Amniotic stem cell (primary cell): ENCODE measurements around the gene OR10P1.

ENCODE experiments used
- DNase-seq: peaks from one replicate; lab custom pipeline; 2025; lab: John Stamatoyannopoulos, UW

OR10P1 gene

DNA sequence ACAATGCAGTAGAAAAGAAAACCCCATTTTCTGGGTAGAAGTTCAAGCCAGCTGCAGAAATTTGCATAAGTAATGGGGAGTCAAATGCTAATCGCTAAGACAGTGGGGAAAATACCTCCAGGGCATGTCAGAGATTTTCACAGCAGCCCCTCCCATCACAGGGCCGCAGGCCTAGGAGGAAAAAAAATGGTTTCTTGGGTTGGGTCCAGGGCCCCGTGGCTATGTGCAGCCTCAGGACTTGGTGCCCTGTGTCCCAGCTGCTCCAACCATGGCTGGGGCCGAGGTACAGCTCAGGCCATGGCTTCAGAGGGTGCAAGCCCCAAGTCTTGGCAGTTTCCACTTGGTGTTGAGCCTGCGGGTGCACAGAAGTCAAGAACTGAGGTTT is 14.6 kb downstream of the OR10P1 start:
- DNase-seq: no peak

DNA sequence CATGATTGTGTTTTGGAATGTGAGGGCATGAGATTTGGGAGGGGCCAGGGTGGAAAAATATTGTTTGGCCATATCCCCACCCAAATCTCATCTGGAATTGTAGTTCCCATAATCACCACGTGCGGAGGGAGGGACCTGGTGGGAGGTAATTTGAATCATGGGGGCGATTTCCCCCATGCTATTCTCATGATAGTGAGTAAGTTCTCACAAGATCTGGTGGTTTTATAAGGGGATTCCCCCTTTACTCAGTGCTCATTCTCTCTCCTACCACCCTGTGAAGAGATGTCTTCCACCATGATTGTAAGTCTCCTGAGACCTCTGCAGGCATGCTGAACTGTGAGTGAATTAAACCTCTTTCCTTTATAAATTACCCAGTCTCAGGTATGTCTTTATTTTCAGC is 15.7 kb downstream of the OR10P1 start:
- DNase-seq: no peak

GRCh38 chr12:55653031-55653430 is 16.3 kb downstream of the OR10P1 start:
- no peak for DNase-seq

GRCh38 chr12:55654511-55655214 is 18.0 kb downstream of the OR10P1 start:
- DNase-seq: no peak

GRCh38 chr12:55657212-55657611 is 20.5 kb downstream of the OR10P1 start:
- no peak for DNase-seq

DNA sequence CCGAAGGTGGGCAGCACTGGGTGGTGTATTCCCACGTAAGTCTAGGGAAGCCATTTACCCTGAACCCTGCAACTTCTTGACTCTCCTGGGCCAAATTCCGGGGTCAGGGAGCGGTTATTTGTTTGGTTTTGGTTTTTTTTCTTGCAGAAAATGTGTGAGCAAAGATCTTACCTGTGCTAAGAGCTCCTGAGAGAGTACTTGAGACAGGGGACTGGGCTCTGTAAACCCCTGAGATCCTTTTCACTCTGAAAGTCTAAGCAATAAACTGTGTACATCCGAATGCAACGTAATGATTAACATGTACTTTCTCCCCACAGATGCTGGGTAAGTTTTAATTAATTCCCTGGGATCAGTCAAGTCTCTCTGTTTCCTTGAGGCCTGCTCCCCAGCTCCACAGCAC is 21.5 kb downstream of the OR10P1 start:
- DNase-seq: no peak

GRCh38 chr12:55658635-55659391 is 22.1 kb downstream of the OR10P1 start:
- DNase-seq: no peak

GRCh38 chr12:55659486-55660385 is 23.0 kb downstream of the OR10P1 start:
- no peak for DNase-seq

DNA sequence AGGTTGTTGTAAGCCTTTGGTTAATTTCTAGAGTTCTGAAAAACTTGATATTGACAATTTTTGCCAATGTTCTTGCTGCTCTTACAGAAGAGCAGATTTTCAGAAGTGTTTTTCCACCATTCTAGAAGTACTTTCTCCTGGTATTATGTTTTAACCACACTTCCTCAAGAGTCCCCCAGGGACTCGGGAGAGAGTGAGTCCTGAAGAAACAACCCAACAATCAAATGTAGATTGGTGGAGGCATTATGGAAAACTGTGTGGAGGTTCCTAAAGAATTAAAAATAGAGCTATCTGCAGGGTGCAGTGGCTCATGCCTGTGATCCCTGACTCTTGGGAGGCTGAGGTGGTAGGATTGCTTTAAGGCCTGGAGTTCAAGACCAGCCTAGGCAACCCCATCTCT is 26.7 kb downstream of the OR10P1 start:
- DNase-seq: no peak

DNA sequence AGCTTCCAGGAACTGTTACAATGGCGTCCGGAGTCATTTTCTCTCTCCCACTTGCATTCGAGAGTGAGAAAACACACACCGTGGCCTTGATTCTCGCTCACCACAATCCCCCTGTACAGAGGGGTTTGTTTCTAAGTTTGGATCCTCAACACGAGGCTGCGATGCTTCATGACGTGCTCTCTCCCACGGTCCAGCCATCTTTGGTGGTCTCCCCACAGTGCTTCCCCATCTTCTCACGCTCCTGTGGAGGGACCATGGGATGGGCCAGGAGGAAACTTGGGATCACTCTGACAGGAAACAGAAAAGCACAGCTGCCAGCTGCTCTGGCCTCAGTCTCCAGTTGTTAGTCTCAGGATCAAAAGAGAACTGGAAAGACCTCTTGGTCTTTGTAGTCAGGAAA is 28.1 kb downstream of the OR10P1 start:
- DNase-seq: no peak

DNA sequence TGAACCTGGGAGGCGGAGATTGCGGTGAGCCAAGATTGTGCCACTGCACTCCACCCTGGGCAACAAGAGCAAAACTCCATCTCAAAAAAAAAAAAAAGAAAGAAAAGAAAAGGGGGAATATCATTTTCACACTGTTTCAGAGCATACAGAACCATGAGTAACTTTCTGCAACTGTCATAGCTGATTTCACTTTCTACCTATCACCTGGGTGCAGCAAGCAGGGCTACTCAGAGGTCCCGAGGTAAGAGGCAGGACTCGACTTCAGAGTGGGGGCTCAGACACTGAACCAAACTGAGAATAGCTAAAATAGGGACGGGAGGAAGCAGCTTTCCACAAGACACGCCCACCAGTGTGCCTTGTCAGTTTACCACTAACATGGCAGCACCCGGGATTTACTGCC is 29.8 kb downstream of the OR10P1 start:
- DNase-seq: no peak

- DNase-seq: no peak
Measured at GRCh38 chr12:55670276-55670675, 33.6 kb downstream of the OR10P1 start.

DNA sequence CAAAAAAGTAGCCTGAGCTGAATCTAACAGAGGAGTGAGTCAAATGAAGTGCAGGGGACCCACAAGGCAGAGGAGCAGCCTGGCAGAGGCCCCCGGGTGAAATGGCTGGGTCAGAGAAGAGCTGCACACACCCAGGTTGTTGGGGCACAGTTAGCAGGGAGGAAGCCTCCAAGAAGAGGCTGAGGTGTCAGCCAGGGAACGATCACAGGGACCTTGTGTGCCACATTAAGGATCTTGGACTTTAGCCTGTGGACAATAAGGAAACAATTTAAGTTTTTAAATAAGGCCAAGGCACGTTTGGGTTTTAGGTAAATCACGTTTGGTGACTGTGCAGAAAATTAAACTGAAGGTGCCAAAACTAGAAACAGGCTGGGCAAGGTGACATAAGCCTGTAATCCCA is 35.1 kb downstream of the OR10P1 start:
- no peak for DNase-seq

GRCh38 chr12:55673638-55674037 is 36.9 kb downstream of the OR10P1 start:
- DNase-seq: no peak

GRCh38 chr12:55675666-55676065 is 39.0 kb downstream of the OR10P1 start:
- no peak for DNase-seq

DNA sequence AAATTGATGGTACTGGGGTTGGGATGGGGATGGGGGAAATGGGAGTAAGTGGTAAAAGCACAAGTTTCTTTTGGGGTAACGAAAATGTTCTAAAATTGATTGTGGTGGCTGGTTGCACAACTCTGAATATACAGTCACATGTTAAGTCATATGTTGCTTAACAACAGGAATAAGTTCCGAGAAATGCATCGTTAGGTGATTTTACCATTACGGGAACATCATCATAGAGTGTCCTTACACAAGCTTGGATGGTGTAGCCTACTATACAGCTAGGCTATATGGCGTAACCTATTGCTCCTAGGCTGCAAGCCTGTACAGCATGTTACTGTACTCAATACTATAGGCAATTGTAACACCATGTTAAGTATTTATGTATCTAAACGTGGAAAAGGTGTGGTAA is 40.0 kb downstream of the OR10P1 start:
- no peak for DNase-seq

GRCh38 chr12:55679691-55680090 is 43.0 kb downstream of the OR10P1 start:
- no peak for DNase-seq

GRCh38 chr12:55681142-55682077 is 44.7 kb downstream of the OR10P1 start:
- DNase-seq: no peak

DNA sequence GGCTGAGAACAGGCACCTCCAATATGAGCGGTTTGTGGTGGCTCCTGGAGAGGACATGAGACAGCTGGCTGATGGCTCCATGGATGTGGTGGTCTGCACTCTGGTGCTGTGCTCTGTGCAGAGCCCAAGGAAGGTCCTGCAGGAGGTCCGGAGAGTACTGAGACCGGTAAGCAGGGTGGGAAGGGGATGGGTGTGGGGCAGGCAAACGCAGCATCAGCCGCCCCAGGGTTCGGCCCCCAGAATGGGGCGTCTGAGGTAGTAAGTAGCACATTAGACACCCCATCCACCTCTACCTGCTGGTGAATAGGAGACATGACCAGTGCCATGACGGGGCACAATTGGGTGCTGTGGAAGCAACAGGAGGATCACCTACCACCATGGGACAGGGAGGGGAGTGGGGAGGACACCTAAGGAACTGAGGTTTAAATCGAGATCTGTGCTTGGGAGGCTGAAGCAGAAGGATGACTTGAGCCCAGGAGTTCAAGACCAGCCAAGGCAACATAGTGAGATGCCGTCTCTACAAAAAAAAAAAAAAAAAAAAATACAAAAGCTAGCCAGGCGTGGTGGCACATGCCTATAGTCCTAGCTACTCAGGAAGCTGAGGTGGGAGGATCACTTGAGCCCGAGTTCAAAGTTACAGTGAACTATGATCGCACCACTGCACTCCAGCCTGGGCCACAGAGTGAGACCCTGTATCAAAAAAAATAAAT is 45.5 kb downstream of the OR10P1 start:
- DNase-seq: no peak

- DNase-seq: no peak
Measured at GRCh38 chr12:55683676-55684075, 47.0 kb downstream of the OR10P1 start.
